NCI-H187 (cell line): ENCODE data around the gene LY6G5B.

Experiments
- DNase-seq, 2 experiments: peaks; one replicate each; lab custom pipeline; 2025; lab: John Stamatoyannopoulos, UW

Gene LY6G5B

DNA sequence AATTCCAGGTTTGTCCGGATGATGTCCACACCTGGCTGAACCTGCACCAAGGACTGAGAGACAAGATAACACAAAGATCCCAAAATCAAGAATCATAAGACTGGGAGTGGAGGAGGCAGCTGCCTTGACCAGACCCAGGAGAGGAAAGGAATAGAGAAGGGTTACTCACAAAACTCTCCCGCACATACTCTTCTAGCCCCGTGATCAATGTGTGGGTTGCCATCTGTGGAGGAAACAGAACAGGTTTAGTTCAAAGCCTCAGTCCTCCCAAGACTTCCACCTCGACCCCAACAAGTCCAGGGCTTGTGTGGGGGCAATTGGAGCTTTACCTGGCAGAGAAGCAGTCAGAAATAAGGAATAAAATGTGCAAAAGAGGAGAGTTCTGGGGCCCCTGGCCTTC is 28.4 kb upstream of the LY6G5B start:
- no peak for DNase-seq

DNA sequence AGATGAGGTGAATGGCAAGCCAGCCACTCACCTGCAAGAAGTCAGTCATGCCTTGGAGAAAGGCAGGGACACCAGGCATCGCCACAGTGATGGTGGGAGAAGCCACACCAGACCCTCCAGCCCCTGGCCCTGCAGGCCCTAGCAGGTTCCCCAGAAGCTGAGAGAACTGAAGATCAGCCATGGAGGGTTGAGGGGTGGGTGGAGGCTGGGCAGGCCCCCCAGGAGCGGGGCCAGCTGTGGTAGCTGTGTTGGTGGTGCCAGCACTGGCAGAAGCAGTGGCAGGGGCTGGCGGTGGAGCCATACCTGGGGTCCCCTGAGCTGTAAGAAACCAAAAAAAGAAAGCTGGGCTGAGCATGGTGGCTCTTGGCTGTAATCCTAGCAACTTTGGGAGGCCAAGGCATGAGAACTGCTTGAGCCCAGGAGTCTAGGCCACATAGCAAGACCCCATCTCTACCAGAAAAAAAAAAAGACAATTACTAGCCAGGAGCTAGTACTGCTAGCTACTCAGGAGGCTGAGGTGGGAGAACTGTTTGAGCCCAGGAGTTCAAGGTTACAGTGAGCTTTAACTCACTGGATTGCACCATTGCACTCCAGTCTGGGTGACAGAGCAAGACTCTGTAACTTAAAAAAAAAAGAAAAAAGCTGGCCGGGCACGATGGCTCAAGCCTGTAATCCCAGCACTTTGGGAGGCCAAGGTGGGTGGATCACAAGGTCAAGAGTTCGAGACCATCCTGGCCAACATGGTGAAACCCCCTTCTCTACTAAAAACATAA is 26.8 kb upstream of the LY6G5B start:
- DNase-seq: no peak

DNA sequence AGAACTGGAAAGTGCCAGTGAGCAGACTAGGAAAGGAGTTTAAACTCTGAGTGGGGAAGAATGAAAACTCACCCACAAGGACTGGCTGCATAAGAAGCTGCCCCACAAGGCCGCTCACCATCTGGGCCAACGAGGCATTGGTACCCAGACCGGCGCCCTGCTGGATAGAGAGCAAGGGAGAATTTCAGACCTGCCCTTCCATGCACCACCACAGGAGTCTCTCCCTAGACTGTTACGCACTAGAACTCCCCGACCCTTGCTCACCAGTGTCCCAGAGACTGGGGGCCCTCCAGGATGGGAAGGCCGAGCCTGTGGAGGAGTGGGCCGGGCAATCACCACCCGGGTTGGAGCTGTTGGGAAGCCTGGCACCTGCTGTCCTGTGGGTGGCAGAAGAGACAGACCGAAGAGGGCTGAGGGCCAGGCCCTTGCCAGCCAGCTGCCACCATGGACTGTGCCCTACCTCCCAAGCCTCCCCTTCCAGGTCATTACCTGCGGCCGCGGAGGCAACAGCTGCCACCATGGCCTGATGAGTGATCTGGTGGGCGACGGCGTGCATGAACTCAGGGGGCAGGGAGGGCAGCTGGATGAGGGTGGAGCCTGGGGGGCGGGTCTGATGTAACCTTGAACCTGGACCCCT is 25.8 kb upstream of the LY6G5B start:
- DNase-seq: no peak

DNA sequence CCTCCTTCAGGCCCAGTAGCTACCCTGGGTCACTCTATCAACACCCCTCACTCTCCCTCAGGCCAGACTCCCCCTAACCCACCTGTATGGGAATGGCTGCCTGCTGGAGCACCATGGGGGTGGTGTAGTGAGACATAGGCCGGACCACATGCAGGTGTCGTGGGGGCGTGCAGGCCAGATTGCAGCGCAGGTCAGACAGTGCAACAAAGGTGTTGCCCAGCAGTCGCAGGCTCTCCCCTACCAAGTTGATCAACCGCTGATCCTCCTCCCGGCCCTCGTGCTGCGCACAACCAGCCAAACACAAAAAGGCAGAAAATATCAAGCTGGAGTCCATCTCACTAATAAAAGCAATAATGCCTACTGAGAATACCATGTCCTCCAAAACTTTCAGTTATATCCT is 24.5 kb upstream of the LY6G5B start:
- DNase-seq: no peak

DNA sequence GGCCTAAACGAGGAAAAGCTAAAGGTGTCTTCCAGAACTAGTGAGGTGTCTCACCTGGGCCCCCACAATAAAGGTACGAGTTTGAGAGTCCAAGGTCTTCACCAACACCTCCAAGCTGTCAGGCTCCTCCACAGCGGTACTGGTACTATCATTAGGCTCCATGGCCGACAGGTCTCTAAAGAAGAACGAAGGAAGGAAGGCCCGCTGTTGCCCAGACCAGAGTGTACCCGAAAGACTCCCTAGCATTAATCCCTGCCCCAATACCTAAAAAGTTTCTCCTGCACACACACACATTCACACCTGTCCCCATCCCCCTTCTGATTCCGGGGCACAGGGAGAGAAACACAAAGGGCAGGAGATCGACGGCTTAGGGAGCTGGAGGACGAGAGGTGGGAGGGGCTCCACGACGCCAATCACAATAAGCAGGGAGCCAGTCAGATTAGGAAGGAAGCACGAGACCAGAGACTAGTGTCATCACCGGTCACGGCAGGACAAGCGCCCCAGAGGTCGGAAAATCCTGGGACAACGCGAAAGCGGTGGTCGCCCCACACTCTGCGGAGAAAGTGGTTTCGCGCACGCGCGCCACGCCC is 18.1 kb upstream of the LY6G5B start:
- no peak for DNase-seq

DNA sequence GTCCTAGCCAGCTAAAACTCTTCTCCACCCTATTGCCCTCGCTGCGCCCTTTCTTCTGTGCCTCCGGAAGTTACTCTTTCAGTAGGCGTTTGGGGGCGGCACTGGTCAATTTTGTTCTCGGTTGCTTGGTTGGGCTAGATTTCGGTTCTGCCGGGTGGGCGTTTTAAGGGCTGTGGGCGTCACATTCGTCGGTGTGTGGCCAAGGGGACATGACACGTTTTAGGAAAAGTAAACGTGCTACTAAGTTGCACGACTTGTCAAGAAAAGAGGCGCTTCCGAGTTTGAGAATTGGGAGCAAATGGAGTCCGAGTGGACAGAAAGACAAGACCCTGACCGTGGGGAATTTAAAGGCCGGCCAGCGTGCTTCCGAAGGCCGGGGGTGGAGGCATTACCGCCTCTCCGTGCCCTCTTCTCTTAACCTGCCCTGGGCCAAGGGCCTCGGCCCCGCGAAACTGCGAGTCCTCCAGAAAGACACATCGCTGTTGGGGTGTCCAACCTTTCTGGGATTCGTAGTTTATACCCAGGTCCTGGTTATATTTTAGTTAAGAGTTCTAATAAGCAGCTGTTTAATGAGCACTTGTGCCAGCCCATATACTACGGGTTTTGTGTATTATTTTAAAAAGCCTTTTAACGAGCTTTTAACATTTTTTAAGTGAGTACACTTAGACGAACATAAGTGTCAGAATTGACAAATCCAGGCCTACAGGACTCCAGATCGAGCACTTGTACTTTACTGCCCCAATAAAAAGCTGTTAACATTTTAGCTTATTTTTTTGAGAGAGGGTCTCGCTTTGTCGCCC is 16.7 kb upstream of the LY6G5B start:
- DNase-seq: peak in 1 of 2 experiments; percentile 90

DNA sequence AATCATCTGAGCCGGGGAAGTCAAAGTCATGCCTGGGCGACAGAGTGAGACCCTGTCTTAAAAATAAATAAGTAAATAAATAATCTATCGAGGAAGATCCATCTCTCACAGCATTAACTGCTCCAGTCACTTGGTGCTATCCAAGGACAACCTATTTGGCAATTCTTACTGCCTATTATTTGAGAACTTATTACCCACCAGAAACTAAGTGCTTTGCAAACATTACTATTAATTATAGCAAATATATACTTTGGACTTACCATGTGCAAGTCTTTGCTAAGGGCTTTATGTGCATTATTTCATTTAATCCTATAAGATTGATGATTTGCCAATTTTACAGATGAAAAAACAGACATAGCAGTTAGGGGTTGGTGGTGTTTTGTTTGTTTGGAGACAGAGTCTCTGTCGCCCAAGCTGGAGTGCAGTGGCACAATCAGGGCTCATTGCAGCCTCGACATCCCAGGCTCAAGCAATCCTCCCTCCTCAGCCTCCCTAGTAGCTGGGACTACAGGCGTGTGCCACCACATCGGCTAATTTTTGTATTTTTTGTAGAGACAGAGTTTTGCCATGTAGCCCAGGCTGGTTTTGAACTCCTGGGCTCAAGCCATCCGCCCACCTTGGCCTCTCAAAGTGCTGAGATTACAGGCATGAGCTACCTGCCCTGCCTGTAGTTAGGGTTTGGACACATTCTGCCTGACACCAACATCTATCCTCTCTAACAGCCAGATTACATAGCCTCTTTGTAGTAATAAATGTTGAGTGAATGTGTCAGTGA is 15.0 kb upstream of the LY6G5B start:
- DNase-seq: no peak

DNA sequence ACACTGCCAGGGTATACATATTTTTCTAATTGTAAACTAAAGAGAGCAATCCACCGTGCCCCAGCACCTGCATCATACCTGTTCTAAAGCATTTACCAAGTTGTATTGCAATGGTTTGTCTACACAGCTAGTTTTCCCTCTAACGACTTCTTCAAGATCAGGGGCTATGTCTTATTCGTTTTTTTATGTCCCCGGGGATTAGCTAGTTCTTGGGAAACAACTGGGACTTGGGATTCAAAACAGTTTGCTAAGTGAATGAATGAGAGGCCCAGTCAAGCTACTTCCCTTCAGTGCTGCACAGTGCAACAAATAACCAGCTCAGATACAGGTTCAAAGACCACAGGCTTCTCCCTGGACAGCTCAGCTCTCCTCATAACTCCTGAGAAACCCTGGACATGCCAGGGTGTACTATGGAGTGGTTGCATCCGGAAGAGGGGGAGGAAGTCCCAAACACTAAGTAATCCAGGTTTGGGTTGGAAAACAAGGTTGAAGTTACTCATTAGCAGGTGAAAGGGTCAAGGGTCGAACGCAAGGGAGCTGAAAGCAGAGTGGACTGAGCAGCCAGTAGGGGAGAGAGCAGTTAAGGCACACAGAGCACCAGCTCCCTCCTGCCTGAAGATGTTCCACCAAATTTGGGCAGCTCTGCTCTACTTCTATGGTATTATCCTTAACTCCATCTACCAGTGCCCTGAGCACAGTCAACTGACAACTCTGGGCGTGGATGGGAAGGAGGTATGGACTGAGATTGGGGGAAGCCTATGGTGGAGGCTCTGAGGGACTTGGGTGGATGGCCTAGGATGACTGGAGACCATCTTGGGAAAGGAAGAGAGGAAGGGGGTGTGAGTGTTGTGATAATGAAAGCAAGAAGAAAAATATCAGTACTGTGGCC is 14.2 kb upstream of the LY6G5B start, which contains the start of gene APOM:
Gene APOM (plus strand): TSS at position 546 of the 889 bp plus-strand sequence. CDS start 73 bp downstream, at position 619.
- DNase-seq: no peak

DNA sequence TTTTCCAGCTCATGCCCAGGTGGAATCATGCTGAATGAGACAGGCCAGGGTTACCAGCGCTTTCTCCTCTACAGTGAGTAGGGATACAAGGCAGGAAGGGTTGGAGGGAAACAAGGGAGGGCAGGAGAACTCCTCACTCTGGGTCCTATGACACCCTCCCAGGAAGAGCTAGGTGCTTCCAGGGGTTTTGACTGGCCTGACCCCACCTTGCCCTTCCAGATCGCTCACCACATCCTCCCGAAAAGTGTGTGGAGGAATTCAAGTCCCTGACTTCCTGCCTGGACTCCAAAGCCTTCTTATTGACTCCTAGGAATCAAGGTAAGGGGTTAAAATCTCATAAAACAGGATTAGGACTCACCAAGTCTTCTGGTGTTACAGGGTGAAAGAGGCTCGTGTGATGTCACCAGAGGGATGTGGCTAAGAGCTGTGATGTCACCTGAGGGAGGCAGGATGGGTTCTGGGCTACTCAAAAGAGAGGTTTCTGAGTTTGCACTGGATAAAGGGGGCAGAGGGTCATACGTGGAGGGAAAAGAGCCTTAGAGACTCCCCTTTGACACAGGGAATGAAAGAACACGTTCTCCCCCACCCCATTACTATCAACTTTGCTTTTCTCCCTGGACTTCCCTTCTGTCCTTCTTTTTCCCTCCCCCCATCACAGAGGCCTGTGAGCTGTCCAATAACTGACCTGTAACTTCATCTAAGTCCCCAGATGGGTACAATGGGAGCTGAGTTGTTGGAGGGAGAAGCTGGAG is 12.2 kb upstream of the LY6G5B start:
- no peak for DNase-seq

DNA sequence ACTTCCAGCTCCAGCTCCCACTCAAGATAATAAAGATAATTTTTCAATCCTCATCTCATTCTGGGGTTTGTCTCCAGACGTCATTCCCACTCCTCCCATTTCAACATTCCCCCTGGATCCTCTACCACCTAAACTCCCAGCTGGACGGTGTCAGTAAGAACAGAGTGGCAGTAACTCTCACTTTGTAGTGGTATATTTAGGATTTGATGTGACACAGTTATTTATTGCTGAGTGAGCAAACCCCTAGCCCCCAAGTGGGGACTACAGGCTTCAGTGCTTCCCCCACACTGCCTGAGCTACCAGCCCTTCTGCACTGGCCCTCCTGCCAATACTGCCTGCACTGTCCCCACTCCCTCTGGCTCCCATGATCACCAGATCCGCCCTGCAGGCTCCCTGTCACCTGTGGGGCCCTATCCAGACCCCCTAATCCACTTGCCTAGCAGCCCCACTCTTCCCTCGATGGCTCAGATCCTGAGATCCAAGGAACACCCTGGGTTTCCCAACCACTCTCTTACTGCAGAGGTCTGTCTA is 11.6 kb upstream of the LY6G5B start:
- DNase-seq: no peak

DNA sequence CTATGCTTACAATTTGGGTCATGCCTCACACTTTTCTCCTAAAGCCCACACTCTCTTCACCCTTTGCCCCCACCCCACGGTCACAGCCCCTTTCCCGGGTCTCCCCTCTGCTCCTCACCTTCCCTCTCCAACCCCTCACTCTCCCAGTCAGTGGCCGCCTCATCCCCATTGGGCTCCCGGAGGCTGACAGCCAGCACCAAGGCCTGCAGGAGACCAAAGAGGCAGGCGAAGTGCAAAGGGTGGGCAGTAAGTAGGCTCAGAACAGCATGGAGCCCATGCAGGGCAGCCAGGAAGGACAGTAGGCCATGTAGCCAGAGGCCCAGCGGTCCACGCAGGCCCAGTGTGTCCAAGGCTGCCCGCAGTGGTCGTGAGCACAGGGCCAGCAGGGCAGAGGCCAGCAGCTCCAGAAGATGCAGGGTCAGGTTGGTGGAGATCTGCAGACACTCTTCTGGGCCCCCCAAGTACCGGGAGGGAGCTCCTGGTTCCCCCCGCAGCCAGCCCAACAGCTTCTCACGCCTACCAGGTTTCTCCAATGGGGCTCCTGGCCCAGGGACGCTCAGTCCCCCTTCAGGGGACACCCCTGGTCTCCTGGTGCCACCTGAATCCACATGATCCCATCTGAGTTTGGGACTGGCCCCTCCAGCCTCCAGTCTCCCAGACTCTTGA is 10.7 kb upstream of the LY6G5B start:
- DNase-seq: no peak

DNA sequence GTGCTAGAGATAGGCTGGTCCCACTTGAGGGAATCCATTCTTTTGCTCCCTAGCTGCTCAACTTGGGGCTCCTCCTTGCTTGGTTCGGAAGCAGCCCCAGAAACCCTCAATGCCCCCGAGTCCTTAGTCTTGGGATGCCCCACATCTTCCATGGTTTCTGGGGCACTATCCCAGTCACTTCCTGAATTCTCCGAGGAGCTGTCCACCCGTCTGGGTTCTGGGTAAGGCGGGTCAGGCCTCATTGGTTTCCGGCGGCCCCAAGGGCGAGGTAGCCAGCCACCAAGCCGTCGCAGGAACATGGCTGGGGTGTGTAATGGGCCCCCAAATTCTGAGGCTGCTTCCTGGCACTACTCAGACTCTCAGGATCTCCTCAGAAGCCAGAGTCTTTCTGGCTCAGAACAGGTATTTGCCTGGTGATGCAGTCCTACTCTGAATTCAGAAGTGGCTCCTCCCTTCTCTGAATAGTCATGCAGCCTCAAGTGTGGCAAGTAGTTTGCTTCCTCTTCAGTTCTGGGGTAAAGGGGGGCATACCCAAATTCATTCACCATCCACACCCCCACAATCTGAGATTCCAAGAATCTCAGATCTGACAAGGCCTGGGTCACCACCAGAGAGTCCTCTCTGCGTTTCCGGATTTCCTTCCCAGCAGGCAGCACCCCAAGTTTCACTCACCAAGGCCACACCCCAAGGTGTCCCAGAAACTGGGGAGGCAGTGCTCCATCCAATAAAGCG is 10.0 kb upstream of the LY6G5B start:
- DNase-seq: no peak

DNA sequence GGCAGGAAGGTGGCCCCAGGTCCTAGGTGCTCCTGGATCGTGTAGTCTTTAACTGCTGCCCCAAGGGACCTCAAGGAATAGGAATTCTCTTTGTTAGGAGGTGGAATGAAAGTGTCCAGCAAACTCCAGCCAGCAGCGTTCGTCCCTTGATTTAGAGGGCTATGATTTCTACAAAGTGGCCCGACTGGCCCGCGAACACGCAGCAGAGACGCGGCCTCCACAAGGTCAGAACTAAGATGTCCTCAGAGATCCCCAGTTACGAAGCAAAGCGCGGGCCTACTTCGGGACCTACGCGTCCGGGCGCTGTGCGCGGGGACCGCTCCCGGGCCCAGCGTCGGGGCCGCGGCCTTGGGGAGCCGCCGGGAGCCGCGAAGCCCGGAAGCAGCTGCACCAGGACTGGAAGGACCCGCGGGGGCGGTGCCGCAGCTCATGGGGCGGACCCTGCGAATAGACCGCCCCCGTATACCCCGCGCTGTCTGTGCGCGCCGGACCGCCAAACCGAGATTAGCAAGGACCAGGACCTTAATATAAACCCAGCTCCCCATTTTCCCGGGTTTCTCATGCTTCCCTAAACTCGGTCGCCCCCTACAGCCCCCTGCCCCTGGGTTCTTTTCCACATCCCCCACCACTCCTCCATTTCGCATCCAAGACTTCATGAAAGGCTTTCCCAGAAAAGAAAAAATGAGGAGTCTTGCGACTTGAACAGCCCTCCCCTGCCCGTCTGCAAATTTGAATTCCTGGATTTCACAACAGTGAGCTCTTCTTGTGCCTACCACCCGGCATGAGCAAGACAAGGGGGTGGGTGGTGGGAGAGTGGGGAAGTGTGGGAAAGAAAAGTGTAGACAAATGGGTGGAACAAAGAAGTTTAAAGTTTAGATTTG is 9.2 kb upstream of the LY6G5B start, which contains the start of gene C6orf47:
Gene C6orf47 (minus strand): TSS at position 398 of the 881 bp plus-strand sequence. CDS start 831 bp downstream, outside the sequence.
- peak; percentile 43 to 76 for DNase-seq

DNA sequence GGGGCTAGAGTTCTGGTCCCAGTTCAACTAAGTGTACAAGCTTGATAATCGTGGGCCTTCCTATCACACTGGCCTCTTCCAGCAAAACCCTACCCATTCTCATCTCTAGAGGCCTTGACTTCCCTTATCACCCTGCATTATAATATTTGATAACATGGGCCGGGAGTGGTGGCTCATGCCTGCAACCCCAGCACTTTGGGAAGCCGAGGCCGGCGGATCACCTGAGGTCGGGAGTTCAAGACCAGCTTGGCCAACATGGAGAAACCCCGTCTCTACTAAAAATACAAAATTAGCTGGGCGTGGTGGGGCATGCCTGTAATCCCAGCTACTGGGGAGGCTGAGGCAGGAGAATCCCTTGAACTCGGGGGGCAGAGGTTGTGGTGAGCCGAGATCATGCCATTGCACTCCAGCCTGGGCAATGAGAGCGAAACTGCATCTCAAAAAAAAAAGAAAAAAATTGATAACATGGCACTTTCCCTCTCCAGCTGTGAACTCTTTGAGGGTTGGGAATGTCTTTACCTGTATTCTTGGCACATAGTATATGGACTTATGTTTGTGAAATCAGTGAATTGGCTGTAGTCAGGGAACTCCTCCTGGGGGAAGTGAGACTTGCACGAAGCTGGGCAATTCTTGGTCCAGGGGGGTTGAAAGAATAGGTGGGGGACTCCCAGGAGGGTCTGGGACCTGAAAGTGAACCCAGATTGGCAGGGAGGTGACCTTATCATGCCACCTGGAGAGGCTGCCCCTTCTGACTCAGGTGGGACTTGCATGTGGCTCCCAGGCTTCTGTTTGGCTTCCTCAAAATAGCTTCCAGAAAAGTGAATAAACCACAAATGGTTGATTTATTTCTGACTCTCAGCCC is 8.3 kb upstream of the LY6G5B start:
- DNase-seq: no peak

DNA sequence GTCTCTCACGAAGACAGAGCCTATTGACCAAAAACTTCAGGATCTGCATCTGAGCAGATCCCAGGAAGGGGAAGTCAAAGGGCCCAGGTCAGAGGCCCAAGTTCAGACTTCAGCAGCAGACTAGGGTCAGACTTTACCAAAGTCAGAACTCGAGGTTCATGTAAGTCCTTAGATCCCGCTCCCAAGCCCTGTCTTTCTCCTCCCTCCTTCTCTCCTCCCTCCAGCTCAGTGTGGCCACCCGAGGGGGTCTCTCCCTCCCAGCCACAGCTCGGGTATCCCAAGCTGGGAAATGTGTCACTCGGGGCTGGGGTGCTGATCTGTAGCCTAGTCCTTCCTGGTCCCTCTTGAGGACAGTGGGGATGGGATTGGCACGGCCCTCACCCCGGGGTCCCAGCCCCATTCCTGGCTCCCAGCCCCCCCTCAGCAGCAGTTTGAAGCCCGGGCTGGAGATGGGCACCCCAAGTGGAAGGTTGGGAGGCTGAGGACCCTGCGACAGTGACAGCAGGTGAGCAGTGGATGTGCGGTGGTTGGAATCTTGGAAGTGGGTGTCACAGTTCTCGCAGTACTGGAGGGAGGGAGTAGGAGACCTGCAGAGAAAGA is 7.6 kb upstream of the LY6G5B start:
- DNase-seq: no peak
